Activated naive CD8-positive, alpha-beta T cell treated with anti-CD3 and anti-CD28 coated beads, Interleukin-2, amount 10 ng/mL, durations not matched to agents 7 days and 5 days (primary cell): ENCODE measurements around the gene CNGB1. TPM values are rescaled to one million over a fixed set of nuclear protein-coding genes. Genes with fewer than 3 reads are reported as not detected.
A peak's percentile ranks its signal among the peaks of the same experiment; 100 is the strongest.

ENCODE experiments used
- ATAC-seq: fragments of 150-1000 bp; cut with Tn5 transposase; one replicate; pipeline ENCODE4 v1.10.0; 2021; ENCODE audit warnings: low read depth, moderate library complexity
- POLR2A ChIA-PET: fragments of 350-600 bp; sonication (Branson Sonifier 250); formaldehyde crosslinking; loops from one replicate; lab custom pipeline; 2021; ENCODE audit warnings: antibody characterized with exemption; lab: Charles Lee
- DNase-seq: peaks from one replicate; pipeline ENCODE4 v3.0.0; 2021
- H3K27ac Mint-ChIP-seq: one replicate; pipeline ENCODE4 v1.8.0; 2022; ENCODE audit warnings: mild to moderate bottlenecking, mixed read lengths
- H3K27me3 Mint-ChIP-seq: one replicate; pipeline ENCODE4 v1.8.0; 2022; ENCODE audit warnings: mild to moderate bottlenecking, moderate library complexity, mixed read lengths
- H3K36me3 Mint-ChIP-seq: one replicate; pipeline ENCODE4 v1.8.0; 2021; ENCODE audit warnings: mild to moderate bottlenecking, mixed read lengths
- H3K4me1 Mint-ChIP-seq: one replicate; pipeline ENCODE4 v1.8.0; 2021; ENCODE audit warnings: mixed read lengths
- H3K4me3 Mint-ChIP-seq: one replicate; pipeline ENCODE4 v1.8.0; 2022; ENCODE audit warnings: mild to moderate bottlenecking, moderate library complexity, mixed read lengths
- H3K9me3 Mint-ChIP-seq: one replicate; pipeline ENCODE4 v1.8.0; 2021; ENCODE audit warnings: mixed read lengths
- total RNA-seq, 2 experiments: library from RNA; stranded (reverse); gene quantifications; one replicate each; pipeline ENCODE4 v1.2.3, GENCODE V29; 2021

Gene CNGB1
- total RNA-seq, 2 experiments from 2014 or later: not detected

GRCh38 chr16:57993897-57994296 lies 23.0 kb upstream of the CNGB1 start:
- ATAC-seq (no peak), DNase-seq (no peak)
- Mint-ChIP-seq H3K9me3 (no peaks in the 10 kb centered on the region), H3K27ac (no peak overlapping the region), H3K27me3 (no peaks in the 10 kb centered on the region), H3K36me3 (peaks cover 6% of the 10 kb centered on the region), H3K4me3 (no peak overlapping the region), H3K4me1 (peaks cover 26% of the 10 kb centered on the region)
- POLR2A ChIA-PET: no interaction called here

- DNase-seq (no peak), ATAC-seq (no peak)
- Mint-ChIP-seq H3K9me3 (no peaks in the 10 kb centered on the region), H3K27me3 (no peaks in the 10 kb centered on the region), H3K4me1 (peaks cover 21% of the 10 kb centered on the region), H3K4me3 (no peak overlapping the region), H3K27ac (no peak overlapping the region), H3K36me3 (peaks cover 6% of the 10 kb centered on the region)
- POLR2A ChIA-PET: no interaction called here
Observed at GRCh38 chr16:57993438-57993837, 22.5 kb upstream of the CNGB1 start.

GRCh38 chr16:57992084-57992483 lies 21.2 kb upstream of the CNGB1 start:
- peaks cover 2% of the 10 kb centered on the region for H3K36me3 Mint-ChIP-seq
- H3K4me1 Mint-ChIP-seq: peaks cover 12% of the 10 kb centered on the region
- H3K27ac Mint-ChIP-seq: no peak overlapping the region
- POLR2A ChIA-PET: no interaction called here
- H3K9me3 Mint-ChIP-seq: no peaks in the 10 kb centered on the region
- H3K27me3 Mint-ChIP-seq: no peaks in the 10 kb centered on the region
- DNase-seq: no peak
- no peak for ATAC-seq
- no peak overlapping the region for H3K4me3 Mint-ChIP-seq

GRCh38 chr16:57991551-57992059 lies 20.7 kb upstream of the CNGB1 start:
- H3K27me3 Mint-ChIP-seq: peaks cover 2% of the 10 kb centered on the region
- ATAC-seq: no peak
- peaks cover 2% of the 10 kb centered on the region for H3K36me3 Mint-ChIP-seq
- no peak overlapping the region for H3K27ac Mint-ChIP-seq
- DNase-seq: no peak
- H3K9me3 Mint-ChIP-seq: no peaks in the 10 kb centered on the region
- H3K4me3 Mint-ChIP-seq: no peak overlapping the region
- POLR2A ChIA-PET: no interaction called here
- peaks cover 12% of the 10 kb centered on the region for H3K4me1 Mint-ChIP-seq

GRCh38 chr16:57988929-57989328 lies 18.0 kb upstream of the CNGB1 start:
- H3K36me3 Mint-ChIP-seq: no peaks in the 10 kb centered on the region
- DNase-seq: no peak
- no peak for ATAC-seq
- no peaks in the 10 kb centered on the region for H3K9me3 Mint-ChIP-seq
- H3K27ac Mint-ChIP-seq: no peak overlapping the region
- peaks cover 9% of the 10 kb centered on the region for H3K27me3 Mint-ChIP-seq
- H3K4me1 Mint-ChIP-seq: peaks cover 2% of the 10 kb centered on the region
- H3K4me3 Mint-ChIP-seq: no peak overlapping the region
- POLR2A ChIA-PET: interaction anchor here (1.0 to 1.9 kb wide), 2 partner anchors 10 to 11 kb away, joined by 3 to 5 read pairs; partner anchors contain the start of gene ZNF319

GRCh38 chr16:57987441-57988177 lies 16.7 kb upstream of the CNGB1 start:
- Mint-ChIP-seq H3K9me3 (no peaks in the 10 kb centered on the region), H3K4me1 (peaks cover 2% of the 10 kb centered on the region), H3K27ac (no peak overlapping the region), H3K27me3 (peaks cover 9% of the 10 kb centered on the region), H3K4me3 (no peak overlapping the region), H3K36me3 (no peaks in the 10 kb centered on the region)
- ATAC-seq (no peak), DNase-seq (no peak)
- POLR2A ChIA-PET: no interaction called here

GRCh38 chr16:57986196-57986595 lies 15.3 kb upstream of the CNGB1 start:
- POLR2A ChIA-PET: interaction anchor here (0.5 kb wide), 1 partner anchor 629 kb away, joined by 4 read pairs; no protein-coding TSS in a partner anchor
- no peaks in the 10 kb centered on the region for H3K9me3 Mint-ChIP-seq
- no peaks in the 10 kb centered on the region for H3K36me3 Mint-ChIP-seq
- ATAC-seq: no peak
- H3K4me3 Mint-ChIP-seq: peak overlapping the region; percentile 4
- no peak overlapping the region for H3K27ac Mint-ChIP-seq
- no peak for DNase-seq
- peaks cover 2% of the 10 kb centered on the region for H3K4me1 Mint-ChIP-seq
- peaks cover 9% of the 10 kb centered on the region for H3K27me3 Mint-ChIP-seq

- Mint-ChIP-seq H3K27me3 (peaks cover 9% of the 10 kb centered on the region), H3K4me3 (peak overlapping the region; percentile 94)
- POLR2A ChIA-PET: interaction anchor here (0.5 to 0.6 kb wide), 2 partner anchors 15 to 628 kb away, joined by 3 to 4 read pairs; partner anchors contain the start of gene USB1
Observed at GRCh38 chr16:57985204-57986181, 14.6 kb upstream of the CNGB1 start.

GRCh38 chr16:57984443-57985203 lies 13.7 kb upstream of the CNGB1 start:
- H3K9me3 Mint-ChIP-seq: no peaks in the 10 kb centered on the region

More at GRCh38 chr16:57985204-57986181, 14.6 kb upstream of the CNGB1 start:
- Mint-ChIP-seq H3K27ac (peak overlapping the region; percentile 82), H3K4me1 (peaks cover 2% of the 10 kb centered on the region), H3K36me3 (no peaks in the 10 kb centered on the region), H3K9me3 (no peaks in the 10 kb centered on the region)
- DNase-seq: no peak
- peak; percentile 60 for ATAC-seq

GRCh38 chr16:57982385-57982784 lies 11.5 kb upstream of the CNGB1 start:
- Mint-ChIP-seq H3K27ac (no peak overlapping the region), H3K4me1 (peaks cover 2% of the 10 kb centered on the region), H3K4me3 (no peak overlapping the region), H3K27me3 (peaks cover 9% of the 10 kb centered on the region), H3K36me3 (no peaks in the 10 kb centered on the region), H3K9me3 (no peaks in the 10 kb centered on the region)
- ATAC-seq (no peak), DNase-seq (no peak)
- POLR2A ChIA-PET: no interaction called here

More at GRCh38 chr16:57984443-57985203, 13.7 kb upstream of the CNGB1 start:
- Mint-ChIP-seq H3K27ac (peak overlapping the region; percentile 82), H3K36me3 (no peaks in the 10 kb centered on the region), H3K27me3 (peaks cover 9% of the 10 kb centered on the region), H3K4me1 (peaks cover 2% of the 10 kb centered on the region), H3K4me3 (peak overlapping the region; percentile 94)
- ATAC-seq (peak; percentile 97), DNase-seq (peak; percentile 91)
- POLR2A ChIA-PET: interaction anchor here (0.6 kb wide), 1 partner anchor 16 kb away, joined by 3 read pairs; the partner anchor contains the start of gene USB1

- H3K36me3 Mint-ChIP-seq: no peaks in the 10 kb centered on the region
- DNase-seq (no peak), ATAC-seq (no peak)
- no peaks in the 10 kb centered on the region for H3K9me3 Mint-ChIP-seq
- no peak overlapping the region for H3K27ac Mint-ChIP-seq
- POLR2A ChIA-PET: no interaction called here
- peaks cover 2% of the 10 kb centered on the region for H3K4me1 Mint-ChIP-seq
- no peak overlapping the region for H3K4me3 Mint-ChIP-seq
- H3K27me3 Mint-ChIP-seq: peaks cover 11% of the 10 kb centered on the region
Observed at GRCh38 chr16:57981636-57982035, 10.7 kb upstream of the CNGB1 start.

- Mint-ChIP-seq H3K4me3 (no peak overlapping the region), H3K9me3 (no peaks in the 10 kb centered on the region), H3K27ac (no peak overlapping the region), H3K27me3 (peaks cover 6% of the 10 kb centered on the region), H3K36me3 (no peaks in the 10 kb centered on the region), H3K4me1 (no peaks in the 10 kb centered on the region)
- POLR2A ChIA-PET: interaction anchor here (1.7 kb wide), 1 partner anchor 19 kb away, joined by 5 read pairs; no protein-coding TSS in a partner anchor
- no peak for ATAC-seq
- no peak for DNase-seq
Observed at GRCh38 chr16:57979006-57979585, 8.2 kb upstream of the CNGB1 start.
